Ecto neural progenitor cell (in vitro differentiated cells): ENCODE measurements around the gene FAM222B.
"Not testable (repeated sequence)": the region's sequence is repeated elsewhere in the genome, so short reads cannot be mapped to it uniquely, and the experiment has no call there.

ENCODE experiments used
- DNase-seq: peaks from one replicate; pipeline ENCODE4 v3.0.0-alpha.2; 2018; ENCODE audit warnings: low spot score

The FAM222B gene

DNA sequence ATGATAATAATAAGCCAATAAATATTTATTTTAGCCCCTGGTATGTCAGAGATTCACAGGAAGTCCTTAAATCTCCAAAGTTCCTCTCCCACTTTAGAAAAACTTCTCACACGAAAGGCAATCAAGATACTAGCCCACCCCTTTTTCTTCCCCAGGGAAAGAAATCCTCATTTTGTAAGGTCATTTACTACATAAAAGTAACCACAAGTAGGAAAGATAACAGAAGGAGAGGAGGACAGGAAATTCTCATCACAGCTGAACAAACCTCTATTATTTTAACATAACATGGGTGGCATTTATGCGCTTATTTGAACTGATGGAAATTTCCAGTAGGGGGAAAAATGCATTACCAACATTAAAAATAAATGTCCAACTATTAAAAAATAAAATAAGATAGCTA is 3.4 kb downstream of the FAM222B start:
- DNase-seq, result no peak

DNA sequence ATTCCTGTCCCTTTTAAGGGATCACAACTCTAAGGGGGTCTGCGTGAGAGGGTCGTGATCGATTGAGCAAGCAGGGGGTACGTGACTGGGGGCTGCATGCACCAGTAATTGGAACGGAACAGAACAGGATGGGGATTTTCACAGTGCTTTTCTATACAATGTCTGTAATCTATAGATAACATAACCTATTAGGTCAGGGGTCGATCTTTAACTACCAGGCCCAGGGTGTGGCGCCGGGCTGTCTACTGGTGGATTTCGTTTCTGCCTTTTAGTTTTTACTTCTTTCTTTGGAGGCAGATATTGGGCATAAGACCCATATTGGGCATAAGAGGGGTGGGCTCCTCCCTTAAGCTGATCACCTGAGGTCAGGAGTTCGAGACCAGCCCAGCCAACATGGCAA is 6.0 kb downstream of the FAM222B start:
- DNase-seq, result not testable (repeated sequence)

DNA sequence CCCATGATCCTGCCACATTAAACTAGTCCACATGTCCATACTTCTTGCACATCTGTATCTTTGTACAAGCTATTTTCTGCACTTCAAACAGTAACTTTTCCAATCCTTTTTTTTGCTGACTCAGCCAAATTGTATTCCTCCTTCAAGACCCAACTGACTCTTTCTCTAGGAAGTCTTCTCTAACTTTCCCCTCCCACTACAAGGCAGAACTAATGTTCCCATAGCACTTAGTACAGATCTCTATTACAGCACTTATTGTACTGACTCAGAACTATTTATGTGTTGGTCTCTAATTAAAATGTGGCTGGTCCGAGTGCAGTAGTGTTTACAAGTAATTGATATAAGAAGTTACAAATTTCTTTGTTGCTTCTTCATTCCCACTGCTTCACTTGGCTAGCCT is 8.2 kb downstream of the FAM222B start:
- DNase-seq, result no peak

DNA sequence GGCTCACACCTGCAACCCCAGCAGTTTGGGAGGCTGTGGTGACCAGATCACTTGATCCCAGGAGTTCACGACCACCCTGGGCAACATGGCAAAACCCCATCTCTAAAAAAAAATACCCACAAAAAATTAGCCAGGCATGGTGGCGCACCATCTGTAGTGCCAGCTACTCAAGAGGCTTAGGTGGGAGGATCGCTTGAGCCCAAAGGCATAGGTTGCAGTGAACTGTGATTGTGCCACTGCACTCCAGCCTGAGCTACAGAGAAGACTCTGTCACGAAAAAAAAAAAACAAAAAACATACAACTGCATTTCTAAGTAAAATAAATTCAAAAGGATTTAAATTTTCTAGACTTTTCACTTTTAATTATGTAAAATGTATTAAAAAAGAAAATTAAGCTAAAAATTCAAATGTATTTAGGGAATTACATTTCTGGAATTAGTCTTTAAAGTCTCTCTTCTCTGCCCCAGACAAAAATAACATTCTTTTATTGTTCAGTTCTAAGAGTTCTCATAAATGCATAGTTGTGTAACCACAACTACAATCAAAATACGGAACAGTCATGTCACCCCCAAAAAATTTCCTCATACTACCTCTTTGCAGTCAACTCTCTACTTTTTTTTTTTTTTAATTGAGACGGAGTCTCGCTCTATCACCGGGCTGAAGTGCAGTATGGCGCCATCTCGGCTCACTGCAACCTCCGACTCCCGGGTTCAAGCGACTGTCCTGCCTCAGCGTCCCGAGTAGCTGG is 14.1 kb downstream of the FAM222B start:
- DNase-seq, result no peak

DNA sequence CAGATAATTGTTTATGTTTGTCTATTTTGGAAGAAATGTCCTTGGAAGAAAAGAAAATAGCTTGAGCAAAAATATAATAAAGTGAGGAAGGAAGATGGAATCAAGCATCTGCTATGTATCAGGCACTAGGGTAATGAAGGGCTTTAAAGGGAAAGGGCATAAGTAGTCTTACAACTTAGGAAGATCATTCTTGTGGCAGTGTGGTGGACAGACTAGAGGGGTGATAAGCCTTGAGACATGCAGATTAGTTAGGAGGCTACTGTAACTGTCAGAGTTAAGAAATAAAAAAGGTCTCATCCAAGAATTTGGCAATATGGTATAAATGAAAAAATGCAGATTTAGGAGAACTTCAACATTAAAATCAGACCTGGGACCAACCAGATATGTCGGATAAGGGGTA is 14.9 kb downstream of the FAM222B start:
- no peak for DNase-seq

DNA sequence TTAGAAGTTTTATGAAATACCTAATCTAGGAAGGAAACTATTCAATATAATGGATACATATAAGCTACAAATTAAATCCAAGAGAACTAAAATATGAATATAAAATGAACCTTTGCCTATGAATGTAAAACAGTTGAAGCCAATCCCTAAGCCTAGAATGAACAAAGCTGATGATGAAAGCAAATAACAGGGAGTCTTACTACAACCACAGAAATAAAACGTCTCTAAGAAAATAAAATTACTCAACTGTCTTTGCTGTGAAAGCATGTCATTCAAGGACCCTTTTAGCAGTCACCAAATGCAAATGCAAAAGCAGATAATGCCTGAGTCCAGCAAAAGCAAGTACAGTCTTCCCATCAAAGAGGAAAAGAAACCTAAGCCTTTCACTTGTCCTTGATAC is 23.0 kb downstream of the FAM222B start:
- no peak for DNase-seq

DNA sequence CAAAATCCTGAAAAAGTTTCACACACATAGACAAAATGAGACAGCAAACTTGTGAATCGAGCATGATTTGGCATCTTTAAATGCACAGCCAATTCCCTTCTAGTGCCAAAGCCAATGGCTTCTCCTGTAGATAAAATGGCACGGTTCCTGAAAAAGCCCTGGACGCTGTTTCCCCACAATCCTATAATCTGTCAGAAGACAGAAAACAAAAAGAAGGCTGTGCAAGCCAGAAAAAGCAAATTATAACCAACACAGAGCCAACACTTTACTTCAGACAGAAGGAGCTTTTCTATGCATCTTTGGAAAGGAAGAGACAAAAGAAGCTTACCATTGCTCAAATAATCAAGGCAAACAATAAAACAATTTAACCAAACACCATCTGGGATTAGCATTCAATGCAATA is 23.8 kb downstream of the FAM222B start:
- no peak for DNase-seq

DNA sequence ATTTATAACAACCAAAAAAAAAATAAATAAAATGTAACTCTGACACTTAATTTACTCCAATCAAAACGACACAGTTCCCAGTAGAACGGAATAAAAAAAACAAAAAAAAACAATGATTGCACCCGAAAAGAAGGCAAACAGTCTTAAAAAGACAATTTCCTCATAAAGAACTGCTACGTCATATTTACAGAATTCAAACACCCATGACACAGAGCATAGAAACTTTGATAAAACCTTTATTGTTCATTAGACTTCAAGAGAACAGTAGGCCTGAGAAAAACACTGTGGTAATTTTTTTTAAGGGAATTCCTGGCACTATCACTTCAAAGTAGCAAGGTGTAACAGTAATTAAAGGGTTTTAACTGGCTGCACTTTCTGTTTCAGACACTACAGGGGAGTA is 26.1 kb downstream of the FAM222B start:
- DNase-seq, result no peak

DNA sequence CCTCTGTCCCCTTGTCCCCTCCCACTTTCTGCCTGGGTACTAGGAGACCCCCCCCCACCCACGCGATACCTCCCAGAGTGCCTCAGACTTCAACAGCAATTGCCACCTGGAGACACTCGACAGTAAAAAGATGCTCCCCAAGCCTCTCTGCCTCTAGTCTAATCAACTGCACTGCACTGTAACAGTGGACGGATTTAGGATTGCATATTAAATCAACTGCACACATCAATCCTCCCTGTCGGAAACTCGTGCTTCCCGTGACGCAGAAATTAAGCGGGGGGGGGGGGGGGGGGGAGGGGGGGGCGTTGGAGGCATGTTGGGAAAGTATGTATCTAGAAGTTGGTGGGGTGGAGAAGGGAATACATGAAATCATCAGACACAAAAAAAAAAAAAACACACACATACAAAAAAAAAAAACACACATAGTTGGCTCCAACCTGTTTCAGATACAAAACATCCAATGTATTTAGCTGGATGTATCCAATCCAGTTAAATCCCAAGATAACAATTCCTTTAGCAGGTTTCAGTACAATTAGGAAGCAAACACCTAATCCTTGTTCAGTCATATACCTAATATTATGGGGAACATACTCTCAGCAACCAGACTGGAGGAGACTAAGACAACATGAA is 29.7 kb downstream of the FAM222B start:
- DNase-seq, result no peak

DNA sequence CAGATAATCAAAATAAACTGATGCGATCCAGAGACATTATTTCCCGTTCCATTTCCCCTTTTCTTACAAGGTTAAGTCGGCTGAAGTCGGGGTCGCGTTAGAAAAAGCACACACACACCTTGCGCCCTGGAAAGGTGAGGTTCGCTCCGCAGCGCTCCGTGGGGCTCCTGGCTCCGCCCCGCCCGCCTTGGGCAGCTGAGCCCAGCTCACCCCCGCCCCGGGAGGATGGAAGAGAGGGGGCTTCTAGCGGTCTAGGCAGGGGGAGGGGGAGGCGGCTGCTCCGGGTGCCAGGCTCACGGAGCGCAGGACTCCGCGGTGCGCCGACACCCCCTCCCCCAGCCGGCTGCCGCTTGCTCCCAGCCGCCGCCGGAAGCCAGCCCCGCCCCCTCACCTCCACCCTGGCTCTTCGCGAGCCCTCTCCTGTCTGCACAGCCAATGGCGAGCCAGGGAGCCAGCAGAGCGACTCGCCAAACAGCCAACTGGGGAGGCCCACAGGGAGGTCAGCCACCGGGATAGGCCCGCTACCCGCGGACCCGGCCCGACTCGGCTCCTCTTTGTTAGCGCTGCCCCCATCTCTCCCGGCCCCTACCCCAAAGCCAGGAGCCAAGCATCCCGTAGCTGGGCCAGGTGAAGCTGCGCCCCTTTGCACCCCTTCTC is 30.4 kb downstream of the FAM222B start:
- peak; percentile 100 for DNase-seq

DNA sequence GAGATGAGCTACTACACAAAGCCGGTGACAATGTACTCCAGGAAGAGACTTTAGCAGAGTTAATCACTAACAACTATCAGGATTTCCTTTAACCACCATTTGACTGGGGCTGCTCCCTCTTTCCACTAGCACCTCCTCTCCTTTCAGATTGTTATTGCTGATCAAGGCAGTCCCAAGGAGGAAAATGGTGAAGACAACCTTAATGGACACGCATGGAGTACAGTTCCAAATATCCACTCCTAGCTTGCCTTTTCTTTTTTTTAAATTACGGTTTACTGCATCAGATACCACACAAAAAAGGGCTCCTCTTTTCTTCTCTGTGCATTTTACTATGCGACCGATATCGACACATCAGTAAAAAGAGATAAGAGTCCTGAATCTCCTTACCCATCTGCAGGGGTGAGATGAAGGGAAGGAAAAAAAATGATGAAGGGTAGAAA is 30.9 kb downstream of the FAM222B start:
- no peak for DNase-seq

DNA sequence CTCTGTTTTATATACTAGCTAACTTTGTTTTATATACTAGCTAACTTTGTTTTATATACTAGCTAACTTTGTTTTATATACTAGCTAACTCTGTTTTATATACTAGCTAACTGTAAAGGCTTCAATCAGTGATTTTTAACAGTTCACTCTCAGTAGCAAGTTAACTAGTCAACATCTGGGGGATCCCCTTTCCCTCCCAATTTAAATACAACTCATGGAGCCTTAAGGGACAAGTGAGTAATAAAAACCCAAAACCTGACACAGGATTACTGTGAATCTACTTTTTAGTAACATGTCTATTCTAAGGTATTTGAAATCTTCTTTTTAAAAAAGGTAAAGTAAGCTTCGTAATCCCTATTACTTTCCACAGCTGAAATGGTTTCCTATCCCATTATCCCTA is 32.2 kb downstream of the FAM222B start:
- no peak for DNase-seq

DNA sequence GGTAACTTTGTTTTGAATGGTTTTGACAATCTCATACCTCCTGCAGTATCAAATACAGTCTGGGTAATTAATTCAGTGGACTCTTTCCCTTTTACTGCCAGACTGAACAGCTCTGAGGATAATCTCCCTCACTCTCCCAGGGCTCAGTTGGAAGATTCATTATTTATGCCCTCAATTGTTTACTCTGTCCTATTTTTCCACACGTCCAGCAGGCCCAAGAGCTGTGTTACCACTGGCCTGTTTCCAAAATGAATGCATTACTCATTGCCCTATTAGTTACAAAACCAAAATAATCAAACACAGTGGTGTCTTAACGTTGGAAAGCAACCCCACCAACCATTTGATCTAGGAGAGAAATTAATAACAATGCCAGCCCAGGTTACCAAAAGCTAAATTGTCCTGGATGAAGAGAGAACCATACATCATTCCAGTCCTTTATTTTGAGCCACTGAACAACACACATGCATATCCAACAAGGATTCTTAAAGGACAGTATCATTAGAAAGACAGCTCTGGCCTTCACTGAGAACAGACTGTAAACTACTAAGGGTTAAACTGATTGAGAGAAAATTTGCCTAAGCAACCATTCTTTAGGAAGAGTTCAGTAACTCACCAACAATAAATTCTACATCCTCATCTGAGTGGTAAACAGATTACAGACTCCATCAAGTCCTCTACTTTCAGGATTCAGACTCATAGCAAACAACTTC is 34.5 kb downstream of the FAM222B start:
- DNase-seq, result peak; percentile 29

DNA sequence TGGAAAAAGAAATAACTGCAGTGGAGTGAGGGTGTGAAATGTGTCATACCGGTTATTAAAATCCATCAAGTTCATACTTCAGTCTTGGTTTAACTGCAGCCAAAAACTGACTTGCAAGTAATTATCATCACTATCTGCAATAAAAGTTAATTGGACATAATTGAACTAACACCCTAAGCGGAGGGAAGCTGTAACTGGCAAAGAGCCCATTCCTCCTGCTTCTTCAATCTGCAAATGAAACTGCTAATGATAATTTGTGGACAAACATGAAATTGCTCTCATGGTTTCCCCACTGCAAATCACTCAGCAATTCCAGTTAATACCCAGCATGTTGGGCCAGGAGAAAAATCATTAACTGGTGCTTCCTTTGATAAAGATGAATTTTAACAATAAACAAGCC is 46.5 kb downstream of the FAM222B start:
- DNase-seq, result no peak

DNA sequence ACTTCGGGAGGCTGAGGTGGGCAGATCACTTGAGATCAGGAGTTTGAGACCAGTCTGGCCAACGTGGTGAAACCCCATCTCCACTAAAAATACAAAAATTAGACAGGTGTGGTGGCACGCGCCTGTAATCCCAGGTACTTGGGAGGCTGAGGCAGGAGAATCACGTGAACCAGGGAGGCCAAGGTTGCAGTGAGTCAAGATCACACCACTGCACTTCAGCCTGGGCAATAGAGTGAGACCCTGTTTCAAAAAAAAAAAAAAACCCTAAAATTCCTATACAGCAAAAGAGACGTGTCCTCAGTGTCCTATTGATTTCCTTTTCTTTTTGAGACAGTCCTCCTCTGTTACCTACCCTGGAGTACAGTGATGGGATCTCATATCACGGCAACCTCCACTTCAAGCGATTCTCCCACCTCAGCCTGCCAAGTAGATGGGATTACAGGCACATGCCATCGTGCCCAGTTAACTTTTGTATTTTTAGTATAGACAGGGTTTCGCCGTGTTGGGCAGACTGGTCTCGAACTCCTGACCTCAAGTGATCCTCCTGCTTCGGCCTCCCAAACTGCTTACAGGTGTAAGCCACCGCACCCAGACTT is 47.6 kb downstream of the FAM222B start:
- not testable (repeated sequence) for DNase-seq

DNA sequence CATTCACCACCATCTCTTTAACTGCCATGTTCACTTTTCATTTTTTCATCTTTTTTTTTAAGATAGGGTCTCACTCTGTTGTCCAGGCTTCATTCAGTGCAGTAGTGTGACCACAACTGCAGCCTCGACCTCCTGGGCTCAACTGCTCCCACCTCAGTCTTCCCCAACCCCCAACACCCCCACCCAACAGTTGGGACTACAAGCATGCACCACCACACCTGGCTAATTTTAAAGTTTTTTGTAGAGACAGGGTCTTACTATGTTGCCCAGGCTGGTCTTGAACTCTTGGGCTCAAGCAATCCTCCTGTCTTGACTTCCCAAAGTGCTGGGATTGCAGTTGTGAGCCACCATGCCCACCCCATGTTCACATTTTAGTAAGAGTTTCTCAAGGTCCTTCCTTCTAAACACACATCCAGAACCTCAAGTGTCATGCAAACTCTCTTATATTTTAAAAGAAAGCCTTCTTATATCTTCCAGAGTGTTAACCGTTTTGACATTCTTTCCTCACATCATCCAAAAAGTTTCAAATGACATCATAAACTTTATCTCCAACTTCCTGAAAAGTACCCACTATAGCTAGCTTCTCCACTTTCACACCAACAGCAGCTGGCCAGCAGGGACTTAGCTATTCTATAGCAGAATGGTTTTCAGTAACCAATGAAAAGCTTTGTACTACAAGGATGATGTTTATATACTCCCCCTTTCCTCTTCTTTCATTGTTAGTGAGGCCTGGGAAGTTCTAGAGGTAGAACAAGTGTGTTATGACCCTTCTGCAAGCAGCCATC is 49.5 kb downstream of the FAM222B start:
- no peak for DNase-seq

DNA sequence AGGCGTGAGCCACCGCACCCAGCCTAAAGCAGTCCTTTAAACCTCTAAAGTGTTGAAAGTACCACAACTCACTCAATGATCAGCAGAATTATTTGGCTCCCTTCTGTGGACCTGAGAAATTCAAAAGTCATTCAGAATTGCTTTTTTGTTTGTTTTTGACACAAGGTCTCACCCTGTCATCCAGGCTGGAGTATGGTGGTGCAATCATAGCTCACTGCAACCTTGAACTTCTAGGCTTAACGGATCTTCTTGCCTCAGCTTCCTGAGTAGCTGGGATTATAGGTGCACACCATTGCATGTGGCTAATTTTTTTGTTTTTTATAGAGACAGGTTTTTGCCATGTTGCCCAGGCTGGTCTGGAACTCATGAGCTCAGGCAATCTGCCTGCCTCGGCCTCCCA is 54.5 kb downstream of the FAM222B start:
- no peak for DNase-seq

DNA sequence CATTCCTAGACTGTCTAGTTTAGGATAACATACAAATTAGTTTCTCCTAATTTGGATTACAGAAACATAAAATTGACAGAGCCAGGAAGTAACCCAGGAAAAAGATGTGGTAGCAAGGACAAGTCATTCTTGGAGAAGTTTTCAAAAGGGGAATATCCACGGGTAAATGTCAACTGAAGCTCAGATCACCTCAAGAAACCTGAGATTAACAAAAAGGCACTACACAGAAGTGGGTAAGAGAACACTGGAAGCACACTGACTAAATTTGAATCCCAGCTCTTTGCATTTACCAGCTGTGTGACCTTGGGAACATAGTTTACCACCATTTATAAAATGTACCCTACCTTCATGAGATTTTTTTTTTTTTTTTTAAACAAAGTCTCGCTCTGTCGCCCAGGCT is 59.4 kb downstream of the FAM222B start:
- no peak for DNase-seq

DNA sequence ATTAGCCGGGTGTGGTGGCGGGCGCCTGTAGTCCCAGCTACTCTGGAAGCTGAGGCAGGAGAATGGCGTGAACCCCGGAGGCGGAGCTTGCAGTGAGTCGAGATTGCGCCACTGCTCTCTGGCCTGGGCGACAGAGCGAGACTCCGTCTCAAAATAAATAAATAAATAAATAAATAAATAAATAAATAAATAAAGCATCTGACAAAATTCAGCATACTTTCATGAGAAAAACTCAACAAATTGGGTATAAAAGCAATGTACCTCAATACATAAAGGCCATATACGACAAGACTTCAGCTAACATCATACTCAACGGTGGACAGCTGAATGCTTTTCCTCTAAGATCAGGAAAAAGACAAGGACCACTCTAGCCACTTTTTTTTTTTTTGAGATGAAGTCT is 63.0 kb downstream of the FAM222B start:
- DNase-seq, result not testable (repeated sequence)

DNA sequence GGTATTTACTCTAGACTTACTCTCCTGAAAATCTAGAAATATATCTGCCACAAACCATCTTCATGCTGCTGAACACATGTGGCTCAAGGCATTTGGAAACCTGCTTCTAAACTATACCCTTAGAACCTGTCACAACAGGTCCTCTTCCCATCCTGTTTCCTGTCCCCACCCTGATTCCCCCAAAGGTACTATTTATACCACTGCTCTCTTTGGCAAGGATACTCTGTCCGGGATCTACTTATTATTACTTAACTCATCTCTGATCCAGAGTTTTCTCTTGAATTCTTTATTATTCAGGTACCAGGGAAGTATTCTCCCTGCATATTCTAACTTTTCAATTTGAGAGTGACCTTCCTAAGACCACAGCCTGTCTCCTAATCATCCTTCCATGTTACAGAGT is 65.4 kb downstream of the FAM222B start:
- no peak for DNase-seq

DNA sequence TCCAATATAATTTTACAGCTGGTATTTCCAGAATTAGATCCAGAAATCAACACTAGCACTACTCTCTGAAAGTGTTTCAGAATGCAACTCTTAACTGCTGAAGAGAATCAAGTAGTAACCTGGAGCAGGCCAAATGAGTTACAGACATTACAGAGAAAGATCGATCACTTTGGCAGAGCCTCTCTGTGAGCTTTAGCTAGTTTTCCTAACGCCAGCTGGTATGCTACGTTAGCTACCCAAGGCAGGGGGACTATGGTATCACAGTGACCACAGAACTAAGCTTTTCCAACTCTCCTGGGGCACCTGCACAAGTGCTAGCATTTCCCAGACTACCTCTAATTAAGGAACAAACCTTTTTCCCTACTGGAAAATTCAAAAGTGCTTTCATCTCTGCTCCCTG is 68.4 kb downstream of the FAM222B start:
- no peak for DNase-seq

DNA sequence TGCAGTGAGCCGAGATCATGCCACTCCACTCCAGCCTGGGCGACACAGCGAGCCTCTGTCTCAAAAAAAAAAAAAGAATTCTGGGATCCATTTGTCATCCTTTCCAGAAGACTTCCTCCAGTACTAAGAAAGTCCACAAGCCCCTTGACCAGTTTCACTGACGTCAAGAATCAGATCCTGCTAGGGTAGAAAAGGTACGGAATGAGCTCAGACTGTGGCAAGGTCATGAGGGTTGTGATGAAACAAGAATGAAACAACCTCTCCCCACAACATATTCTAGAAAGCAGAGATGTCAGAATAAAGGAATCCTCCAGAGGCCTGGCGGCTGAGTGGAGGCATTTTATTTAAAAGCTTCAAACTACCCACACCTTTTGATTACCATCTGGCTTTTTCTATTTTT is 68.9 kb downstream of the FAM222B start:
- no peak for DNase-seq
